ENCODE results near the gene TBC1D25. TPM values are rescaled to one million over a fixed set of nuclear protein-coding genes. Genes with fewer than 3 reads are reported as not detected.

Gene TBC1D25
- total and polyA plus RNA-seq, 7 donors = 9.3 to 18.4 (median 12.1) TPM

GRCh38 chrX:48512371-48512935 lies 27.1 kb upstream of the TBC1D25 start:
- Histone ChIP-seq H3K4me1 (no peaks in the 10 kb centered on the region), H3K27me3 (ENCODE audit: insufficient read depth in 3 of 3, low read length in 2 of 3) (peaks cover 0 to 5% (median 0%) of the 10 kb centered on the region in 3 donors), H3K4me3 (no peak overlapping the region), H3K36me3 (ENCODE audit: insufficient read depth in 1 of 2, low read depth in 1 of 2) (no peaks in the 10 kb centered on the region), H3K9me3 (no peaks in the 10 kb centered on the region), H3K27ac (no peak overlapping the region)
- intact Hi-C loops (cut with DNase I) = loop anchor here in 1 of 2 donors (10.0 kb wide), 1 partner anchor 428 kb away; no protein-coding TSS in a partner anchor
- no peak for TF ChIP-seq CTCF (IDR thresholded peaks at IDR 0.05)
- DNase-seq = no peak
- ATAC-seq = no peak
- WGBS, 3 donors = 89 to 95% (median 95%) methylated on average over 13 to 20 of the region's 20 CpGs

GRCh38 chrX:48513670-48514069 lies 25.8 kb upstream of the TBC1D25 start:
- intact Hi-C loops (cut with DNase I) = loop anchor here in 1 of 2 donors (10.0 kb wide), 1 partner anchor 429 kb away; no protein-coding TSS in a partner anchor

GRCh38 chrX:48514126-48514806 lies 25.2 kb upstream of the TBC1D25 start:
- H3K9me3 ChIP-seq = no peaks in the 10 kb centered on the region
- 81 to 96% (median 88%) methylated on average over 7 to 16 of the region's 16 CpGs for WGBS, 3 donors
- H3K27me3 ChIP-seq (ENCODE audit: insufficient read depth in 3 of 3, low read length in 2 of 3) = peaks cover 0 to 5% (median 0%) of the 10 kb centered on the region in 3 donors
- no peaks in the 10 kb centered on the region for H3K4me1 ChIP-seq
- H3K27ac ChIP-seq = no peak overlapping the region
- TF ChIP-seq CTCF (IDR thresholded peaks at IDR 0.05) = no peak
- no peaks in the 10 kb centered on the region for H3K36me3 ChIP-seq (ENCODE audit: insufficient read depth in 1 of 2, low read depth in 1 of 2)
- DNase-seq = no peak
- no peak for ATAC-seq
- no peak overlapping the region for H3K4me3 ChIP-seq
- intact Hi-C loops (cut with DNase I) = loop anchor here in 1 of 2 donors (10.0 kb wide), 1 partner anchor 429 kb away; no protein-coding TSS in a partner anchor

More at GRCh38 chrX:48513670-48514069, 25.8 kb upstream of the TBC1D25 start:
- no peaks in the 10 kb centered on the region for H3K36me3 ChIP-seq (ENCODE audit: insufficient read depth in 1 of 2, low read depth in 1 of 2)
- ATAC-seq (no peak), DNase-seq (no peak)
- peaks cover 0 to 5% (median 0%) of the 10 kb centered on the region in 3 donors for H3K27me3 ChIP-seq (ENCODE audit: insufficient read depth in 3 of 3, low read length in 2 of 3)
- no peak overlapping the region for H3K27ac ChIP-seq
- WGBS, 3 donors = 71 to 89% (median 86%) methylated on average over 3 to 4 of the region's 4 CpGs
- H3K4me1 ChIP-seq = no peaks in the 10 kb centered on the region
- H3K9me3 ChIP-seq = no peaks in the 10 kb centered on the region
- no peak for TF ChIP-seq CTCF (IDR thresholded peaks at IDR 0.05)
- H3K4me3 ChIP-seq = no peak overlapping the region

- H3K4me1 ChIP-seq = no peaks in the 10 kb centered on the region
- intact Hi-C loops (cut with DNase I) = loop anchor here in 1 of 2 donors (10.0 kb wide), 1 partner anchor 430 kb away; no protein-coding TSS in a partner anchor
- H3K36me3 ChIP-seq (ENCODE audit: insufficient read depth in 1 of 2, low read depth in 1 of 2) = no peaks in the 10 kb centered on the region
- DNase-seq (no peak), ATAC-seq (no peak)
- no peak overlapping the region for H3K4me3 ChIP-seq
- TF ChIP-seq CTCF (IDR thresholded peaks at IDR 0.05) = no peak
- 83 to 97% (median 94%) methylated on average over 8 to 9 of the region's 9 CpGs for WGBS, 3 donors
- H3K27ac ChIP-seq = no peak overlapping the region
- no peaks in the 10 kb centered on the region for H3K9me3 ChIP-seq
- peaks cover 0 to 5% (median 0%) of the 10 kb centered on the region in 3 donors for H3K27me3 ChIP-seq (ENCODE audit: insufficient read depth in 3 of 3, low read length in 2 of 3)
Measured at GRCh38 chrX:48514868-48515460, 24.6 kb upstream of the TBC1D25 start.

All from psoas muscle (tissue), 8 donors.